Ishikawa (cell line): ENCODE results near the gene JMJD1C.

Source experiments
- FOXM1 ChIP-seq: IDR thresholded peaks from 2 replicates; pipeline ENCODE4 v1.6.1; 2012; ENCODE audit warnings: low read depth, borderline replicate concordance
- TAF1 ChIP-seq: IDR thresholded peaks from 2 replicates; pipeline ENCODE4 v1.6.1; 2012; ENCODE audit warnings: low read depth, mild to moderate bottlenecking
- TF ChIP-seq, protein P1 (sequence below): IDR thresholded peaks from 2 replicates; pipeline ENCODE4 v1.6.1; 2012

DNA sequence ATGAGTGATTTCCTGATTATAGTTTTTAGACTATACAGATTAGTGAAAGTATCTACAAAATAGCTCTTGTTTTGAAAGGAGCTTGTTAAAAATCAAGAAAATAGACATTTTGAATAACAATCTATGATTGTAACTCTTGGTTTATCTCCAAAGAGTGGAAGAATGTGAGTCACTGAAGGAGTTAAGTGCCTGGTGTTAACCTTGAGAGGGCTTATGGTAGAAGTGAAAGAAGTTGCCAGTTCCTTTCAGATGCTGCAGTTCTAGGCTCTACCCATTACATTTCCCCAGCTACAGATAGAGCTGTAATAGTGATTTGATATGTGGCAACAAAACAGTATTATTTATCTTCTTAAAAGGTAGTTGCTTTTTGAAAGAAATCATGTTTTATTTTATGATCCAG lies 320.0 kb downstream of the JMJD1C start:
- TF ChIP-seq FOXM1, result no peak
- TF ChIP-seq, protein P1, sequence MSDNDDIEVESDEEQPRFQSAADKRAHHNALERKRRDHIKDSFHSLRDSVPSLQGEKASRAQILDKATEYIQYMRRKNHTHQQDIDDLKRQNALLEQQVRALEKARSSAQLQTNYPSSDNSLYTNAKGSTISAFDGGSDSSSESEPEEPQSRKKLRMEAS, result no peak
- no peak for TF ChIP-seq TAF1
